GM23338 (cell line): ENCODE results near the gene CELSR3. TPM values are rescaled to one million over a fixed set of nuclear protein-coding genes. Genes with fewer than 3 reads are reported as not detected.

Source experiments
- ATAC-seq: fragments of 200-7000 bp; cut with Tn5 transposase; 3 replicates; pipeline ENCODE4 v1.9.1; 2020
- DNase-seq: peaks from one replicate; pipeline ENCODE4 v3.0.0-alpha.2; 2015; ENCODE audit warnings: low spot score
- H2AFZ ChIP-seq: fragments of 200-600 bp; sonication (generic); 2 replicates; pipeline ENCODE4 v1.8.0; 2016; ENCODE audit warnings: antibody characterized with exemption, mild to moderate bottlenecking, moderate library complexity
- H3F3A ChIP-seq: fragments of 200-600 bp; sonication (generic); replicated peaks from 2 replicates; pipeline ENCODE4 v1.8.0; 2017; ENCODE audit warnings: antibody characterized with exemption, mixed run types, low read depth
- H3K27ac ChIP-seq: fragments of 200-600 bp; sonication (generic); 2 replicates; pipeline ENCODE4 v1.6.1; 2016; ENCODE audit warnings: low read depth
- H3K27me3 ChIP-seq: fragments of 200-600 bp; sonication (generic); 2 replicates; pipeline ENCODE4 v1.8.0; 2016; ENCODE audit warnings: mild to moderate bottlenecking, mixed run types, moderate library complexity; ENCODE audit not compliant: insufficient read depth
- H3K36me3 ChIP-seq: fragments of 200-600 bp; sonication (generic); 2 replicates; pipeline ENCODE4 v1.8.0; 2016; ENCODE audit warnings: mild to moderate bottlenecking; ENCODE audit not compliant: insufficient read depth
- H3K4me1 ChIP-seq: fragments of 200-600 bp; sonication (generic); 2 replicates; pipeline ENCODE4 v1.8.0; 2016; ENCODE audit warnings: mild to moderate bottlenecking, moderate library complexity; ENCODE audit not compliant: insufficient read depth
- H3K4me2 ChIP-seq: fragments of 200-600 bp; sonication (generic); 2 replicates; pipeline ENCODE4 v1.7.1; 2017; ENCODE audit warnings: mixed run types
- H3K4me3 ChIP-seq: fragments of 200-600 bp; sonication (generic); 2 replicates; pipeline ENCODE4 v1.6.1; 2016; ENCODE audit warnings: mixed run types
- H3K79me2 ChIP-seq: fragments of 200-600 bp; sonication (generic); replicated peaks from 2 replicates; pipeline ENCODE4 v1.8.0; 2017; ENCODE audit warnings: mild to moderate bottlenecking; ENCODE audit not compliant: insufficient read depth
- H3K9me2 ChIP-seq: fragments of 200-600 bp; sonication (generic); 2 replicates; pipeline ENCODE4 v1.8.0; 2017; ENCODE audit not compliant: insufficient read depth
- H4K20me1 ChIP-seq: fragments of 200-600 bp; sonication (generic); replicated peaks from 2 replicates; pipeline ENCODE4 v1.8.0; 2017; ENCODE audit warnings: mild to moderate bottlenecking; ENCODE audit not compliant: insufficient read depth
- H3K27ac Mint-ChIP-seq: 2 replicates; pipeline ENCODE4 v1.8.0; 2020; ENCODE audit warnings: inconsistent platforms, mild to moderate bottlenecking, moderate library complexity, mixed read lengths
- H3K27me3 Mint-ChIP-seq: 3 replicates; pipeline ENCODE4 v1.8.0; 2022; ENCODE audit warnings: low read depth, mild to moderate bottlenecking, moderate library complexity, mixed read lengths, inconsistent platforms; ENCODE audit not compliant: insufficient read depth, poor library complexity
- H3K36me3 Mint-ChIP-seq: 3 replicates; pipeline ENCODE4 v1.8.0; 2021; ENCODE audit warnings: low read depth, mild to moderate bottlenecking, inconsistent platforms, moderate library complexity, mixed read lengths
- H3K4me1 Mint-ChIP-seq: 3 replicates; pipeline ENCODE4 v1.8.0; 2020; ENCODE audit warnings: mild to moderate bottlenecking, inconsistent platforms, mixed read lengths
- H3K4me3 Mint-ChIP-seq: 3 replicates; pipeline ENCODE4 v1.8.0; 2021; ENCODE audit warnings: moderate library complexity, mild to moderate bottlenecking, inconsistent platforms, mixed read lengths
- H3K9me3 Mint-ChIP-seq: 3 replicates; pipeline ENCODE4 v1.8.0; 2020; ENCODE audit warnings: moderate library complexity, mild to moderate bottlenecking, inconsistent platforms, mixed read lengths
- CREB1 ChIP-seq: fragments of 250-450 bp; sonication (Bioruptor Pico); IDR thresholded peaks from 2 replicates; pipeline ENCODE4 v1.5.0; 2020; ENCODE audit warnings: low read depth, mild to moderate bottlenecking, moderate library complexity
- CTCF ChIP-seq, 2 experiments: fragments of 200-600 bp in 1 of 2; sonication (generic) in 1 of 2; conservative IDR thresholded peaks; 2 replicates each; pipeline versions ENCODE4 v1.5.1 to v1.6.1; 2016 to 2017; ENCODE audit warnings: antibody characterized with exemption in 2 of 2, low read depth in 2 of 2, mild to moderate bottlenecking in 2 of 2, moderate library complexity in 1 of 2
- ETS1 ChIP-seq: IDR thresholded peaks from 2 replicates; pipeline ENCODE4 v1.6.1; 2016; ENCODE audit warnings: antibody characterized with exemption
- EZH2 ChIP-seq: fragments of 200-600 bp; sonication (generic); IDR thresholded peaks from one replicate; pipeline ENCODE4 v1.8.0; 2017; ENCODE audit warnings: antibody characterized with exemption, mild to moderate bottlenecking, low read depth; ENCODE audit not compliant: unreplicated experiment
- EZH2phosphoT487 ChIP-seq: fragments of 200-600 bp; sonication (generic); IDR thresholded peaks from one replicate; pipeline ENCODE4 v1.8.1; 2018; ENCODE audit warnings: antibody characterized with exemption; ENCODE audit not compliant: unreplicated experiment
- JUNB ChIP-seq: IDR thresholded peaks from one replicate; pipeline ENCODE4 v1.6.1; 2016; ENCODE audit warnings: antibody characterized with exemption; ENCODE audit not compliant: unreplicated experiment
- NANOG ChIP-seq: IDR thresholded peaks from 2 replicates; pipeline ENCODE4 v1.6.1; 2016; ENCODE audit warnings: antibody characterized with exemption, borderline replicate concordance
- POLR2AphosphoS5 ChIP-seq: IDR thresholded peaks from 2 replicates; pipeline ENCODE4 v1.6.1; 2016; ENCODE audit warnings: antibody characterized with exemption, low read depth
- ZNF114 ChIP-seq: fragments of 250-450 bp; sonication (Bioruptor Pico); IDR thresholded peaks from 2 replicates; pipeline ENCODE4 v1.5.0; 2020; ENCODE audit warnings: mild to moderate bottlenecking, moderate library complexity
- ZNF331 ChIP-seq: fragments of 250-450 bp; sonication (Bioruptor Pico); IDR thresholded peaks from 2 replicates; pipeline ENCODE4 v1.5.0; 2020; ENCODE audit warnings: low read depth, mild to moderate bottlenecking, moderate library complexity
- ZNF462 ChIP-seq: fragments of 250-450 bp; sonication (Bioruptor Pico); IDR thresholded peaks from 2 replicates; pipeline ENCODE4 v1.5.0; 2020; ENCODE audit warnings: mild to moderate bottlenecking, moderate library complexity
- polyA plus RNA-seq: library from polyadenylated mRNA; unstranded; fragments of >200 nt; fragmentation: Nextera tagmentation; extraction: Ambion mirVana; gene quantifications from 2 replicates; pipeline ENCODE4 v1.2.1, GENCODE V29; 2016
- total RNA-seq: library from RNA; depleted of rRNA; stranded (reverse); fragments of >200 nt; shearing (Covaris generic); gene quantifications from 2 replicates; pipeline ENCODE4 v1.2.3, GENCODE V29; 2014

CELSR3 gene
- total and polyA plus RNA-seq, 2 experiments from 2014 or later: 7.5 to 33.3 TPM

GRCh38 chr3:48688737-48689075 lies 26.0 kb upstream of the CELSR3 start:
- no peak for TF ChIP-seq JUNB
- no peak for TF ChIP-seq CREB1 (CRISPR knock-in tag)
- no peak for TF ChIP-seq CTCF (conservative IDR thresholded peaks at IDR 0.05; ENCODE audit: low read depth in 2 of 2)
- no peak for TF ChIP-seq POLR2AphosphoS5
- TF ChIP-seq ZNF114 (CRISPR knock-in tag): no peak
- no peak for TF ChIP-seq EZH2phosphoT487
- TF ChIP-seq ETS1: no peak
- peaks cover 54% of the 10 kb centered on the region for H3F3A ChIP-seq
- no peaks in the 10 kb centered on the region for H3K9me3 Mint-ChIP-seq
- H3K4me3 ChIP-seq: no peak overlapping the region
- H3K4me2 ChIP-seq: no peak overlapping the region
- H3K36me3 ChIP-seq: peaks cover 52% of the 10 kb centered on the region
- peaks cover 24% of the 10 kb centered on the region for H3K79me2 ChIP-seq
- H3K9me2 ChIP-seq: no peaks in the 10 kb centered on the region
- no peak overlapping the region for H3K27ac ChIP-seq
- H3K27ac Mint-ChIP-seq: no peak overlapping the region
- H3K27me3 ChIP-seq: no peaks in the 10 kb centered on the region
- no peak overlapping the region for H3K4me3 Mint-ChIP-seq
- H3K4me1 Mint-ChIP-seq: peaks cover 16% of the 10 kb centered on the region
- peaks cover 64% of the 10 kb centered on the region for H3K36me3 Mint-ChIP-seq
- H3K27me3 Mint-ChIP-seq: peaks cover 6% of the 10 kb centered on the region
- H3K4me1 ChIP-seq: peaks cover 7% of the 10 kb centered on the region
- ATAC-seq (no peak), DNase-seq (no peak)
- peaks cover 48% of the 10 kb centered on the region for H4K20me1 ChIP-seq
- H2AFZ ChIP-seq: no peak overlapping the region

- H3K79me2 ChIP-seq: peaks cover 23% of the 10 kb centered on the region
- Mint-ChIP-seq H3K36me3 (peaks cover 59% of the 10 kb centered on the region), H3K27me3 (peaks cover 6% of the 10 kb centered on the region), H3K4me1 (peaks cover 17% of the 10 kb centered on the region), H3K4me3 (no peak overlapping the region), H3K9me3 (no peaks in the 10 kb centered on the region), H3K27ac (no peak overlapping the region)
- H3K4me3 ChIP-seq: no peak overlapping the region
- H3K27ac ChIP-seq: no peak overlapping the region
- H3K36me3 ChIP-seq: peaks cover 47% of the 10 kb centered on the region
- no peak for ATAC-seq
- H4K20me1 ChIP-seq: peaks cover 43% of the 10 kb centered on the region
- H3K4me2 ChIP-seq: no peak overlapping the region
- peaks cover 50% of the 10 kb centered on the region for H3F3A ChIP-seq
- H2AFZ ChIP-seq: no peak overlapping the region
- H3K27me3 ChIP-seq: no peaks in the 10 kb centered on the region
- no peaks in the 10 kb centered on the region for H3K9me2 ChIP-seq
- no peak for DNase-seq
- peaks cover 7% of the 10 kb centered on the region for H3K4me1 ChIP-seq
- TF ChIP-seq NANOG (no peak), ETS1 (no peak), CREB1 (CRISPR knock-in tag) (no peak), ZNF462 (CRISPR knock-in tag) (no peak), ZNF331 (CRISPR knock-in tag) (no peak), POLR2AphosphoS5 (no peak), ZNF114 (CRISPR knock-in tag) (no peak), EZH2 (no peak), EZH2phosphoT487 (no peak)
These were observed 25.5 kb upstream of the CELSR3 start for GRCh38 chr3:48688032-48688736.
